NCI-H146 treated with DMSO at 0.1 percent for 48 hours (cell line): ENCODE results near the gene APOE.
"Not testable (repeated sequence)": the region's sequence is repeated elsewhere in the genome, so short reads cannot be mapped to it uniquely, and the experiment has no call there.

ENCODE experiments used
- DNase-seq: peaks from one replicate; lab custom pipeline; 2025; ENCODE audit not compliant: unreplicated experiment; lab: John Stamatoyannopoulos, UW

Gene APOE

DNA sequence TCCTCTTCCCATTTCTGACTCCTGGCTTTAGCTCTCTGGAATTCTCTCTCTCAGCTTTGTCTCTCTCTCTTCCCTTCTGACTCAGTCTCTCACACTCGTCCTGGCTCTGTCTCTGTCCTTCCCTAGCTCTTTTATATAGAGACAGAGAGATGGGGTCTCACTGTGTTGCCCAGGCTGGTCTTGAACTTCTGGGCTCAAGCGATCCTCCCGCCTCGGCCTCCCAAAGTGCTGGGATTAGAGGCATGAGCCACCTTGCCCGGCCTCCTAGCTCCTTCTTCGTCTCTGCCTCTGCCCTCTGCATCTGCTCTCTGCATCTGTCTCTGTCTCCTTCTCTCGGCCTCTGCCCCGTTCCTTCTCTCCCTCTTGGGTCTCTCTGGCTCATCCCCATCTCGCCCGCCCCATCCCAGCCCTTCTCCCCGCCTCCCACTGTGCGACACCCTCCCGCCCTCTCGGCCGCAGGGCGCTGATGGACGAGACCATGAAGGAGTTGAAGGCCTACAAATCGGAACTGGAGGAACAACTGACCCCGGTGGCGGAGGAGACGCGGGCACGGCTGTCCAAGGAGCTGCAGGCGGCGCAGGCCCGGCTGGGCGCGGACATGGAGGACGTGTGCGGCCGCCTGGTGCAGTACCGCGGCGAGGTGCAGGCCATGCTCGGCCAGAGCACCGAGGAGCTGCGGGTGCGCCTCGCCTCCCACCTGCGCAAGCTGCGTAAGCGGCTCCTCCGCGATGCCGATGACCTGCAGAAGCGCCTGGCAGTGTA lies 2.7 kb downstream of the APOE start:
- DNase-seq = no peak

DNA sequence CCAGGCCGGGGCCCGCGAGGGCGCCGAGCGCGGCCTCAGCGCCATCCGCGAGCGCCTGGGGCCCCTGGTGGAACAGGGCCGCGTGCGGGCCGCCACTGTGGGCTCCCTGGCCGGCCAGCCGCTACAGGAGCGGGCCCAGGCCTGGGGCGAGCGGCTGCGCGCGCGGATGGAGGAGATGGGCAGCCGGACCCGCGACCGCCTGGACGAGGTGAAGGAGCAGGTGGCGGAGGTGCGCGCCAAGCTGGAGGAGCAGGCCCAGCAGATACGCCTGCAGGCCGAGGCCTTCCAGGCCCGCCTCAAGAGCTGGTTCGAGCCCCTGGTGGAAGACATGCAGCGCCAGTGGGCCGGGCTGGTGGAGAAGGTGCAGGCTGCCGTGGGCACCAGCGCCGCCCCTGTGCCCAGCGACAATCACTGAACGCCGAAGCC lies 3.3 kb downstream of the APOE start:
- no peak for DNase-seq

DNA sequence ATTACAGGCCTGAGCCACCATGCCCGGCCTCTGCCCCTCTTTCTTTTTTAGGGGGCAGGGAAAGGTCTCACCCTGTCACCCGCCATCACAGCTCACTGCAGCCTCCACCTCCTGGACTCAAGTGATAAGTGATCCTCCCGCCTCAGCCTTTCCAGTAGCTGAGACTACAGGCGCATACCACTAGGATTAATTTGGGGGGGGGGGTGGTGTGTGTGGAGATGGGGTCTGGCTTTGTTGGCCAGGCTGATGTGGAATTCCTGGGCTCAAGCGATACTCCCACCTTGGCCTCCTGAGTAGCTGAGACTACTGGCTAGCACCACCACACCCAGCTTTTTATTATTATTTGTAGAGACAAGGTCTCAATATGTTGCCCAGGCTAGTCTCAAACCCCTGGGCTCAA lies 4.2 kb downstream of the APOE start:
- no peak for DNase-seq

DNA sequence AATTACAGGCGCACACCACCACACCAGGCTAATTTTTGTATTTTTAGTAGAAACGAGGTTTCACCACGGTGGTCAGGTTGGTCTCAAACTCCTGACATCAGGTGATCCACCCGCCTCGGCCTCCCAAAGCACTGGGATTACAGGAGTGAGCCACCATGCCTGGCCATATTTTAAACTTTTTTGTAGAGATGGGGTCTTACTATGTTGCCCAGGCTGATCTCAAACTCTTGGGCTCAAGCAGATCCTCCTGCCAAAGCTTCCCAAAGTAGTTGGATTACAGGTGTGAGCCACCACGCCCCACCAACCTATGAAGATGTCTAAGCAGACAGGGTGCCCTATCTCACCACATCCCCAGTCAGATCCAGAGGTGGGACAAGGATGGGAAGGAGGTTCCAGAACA lies 6.3 kb downstream of the APOE start:
- not testable (repeated sequence) for DNase-seq

DNA sequence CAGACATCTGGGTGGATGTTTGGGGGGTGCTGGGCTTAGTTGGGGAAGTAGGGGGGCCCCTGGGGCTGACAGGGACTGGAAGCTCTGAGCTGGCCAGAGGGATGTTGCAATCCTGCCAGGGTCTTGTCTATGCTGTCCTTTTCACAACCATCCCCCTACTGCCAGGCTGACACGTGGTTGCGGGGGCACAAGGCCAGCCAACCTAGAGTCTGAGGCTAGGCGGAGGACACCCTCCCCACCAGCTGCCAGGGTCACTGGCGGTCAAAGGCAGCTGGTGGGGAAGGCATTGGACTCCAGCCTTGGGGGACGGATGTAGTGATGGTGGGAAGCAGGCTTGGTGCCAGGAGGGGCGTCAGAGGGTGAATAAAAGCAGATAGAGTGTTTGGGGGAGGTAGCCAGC lies 7.3 kb downstream of the APOE start:
- no peak for DNase-seq

DNA sequence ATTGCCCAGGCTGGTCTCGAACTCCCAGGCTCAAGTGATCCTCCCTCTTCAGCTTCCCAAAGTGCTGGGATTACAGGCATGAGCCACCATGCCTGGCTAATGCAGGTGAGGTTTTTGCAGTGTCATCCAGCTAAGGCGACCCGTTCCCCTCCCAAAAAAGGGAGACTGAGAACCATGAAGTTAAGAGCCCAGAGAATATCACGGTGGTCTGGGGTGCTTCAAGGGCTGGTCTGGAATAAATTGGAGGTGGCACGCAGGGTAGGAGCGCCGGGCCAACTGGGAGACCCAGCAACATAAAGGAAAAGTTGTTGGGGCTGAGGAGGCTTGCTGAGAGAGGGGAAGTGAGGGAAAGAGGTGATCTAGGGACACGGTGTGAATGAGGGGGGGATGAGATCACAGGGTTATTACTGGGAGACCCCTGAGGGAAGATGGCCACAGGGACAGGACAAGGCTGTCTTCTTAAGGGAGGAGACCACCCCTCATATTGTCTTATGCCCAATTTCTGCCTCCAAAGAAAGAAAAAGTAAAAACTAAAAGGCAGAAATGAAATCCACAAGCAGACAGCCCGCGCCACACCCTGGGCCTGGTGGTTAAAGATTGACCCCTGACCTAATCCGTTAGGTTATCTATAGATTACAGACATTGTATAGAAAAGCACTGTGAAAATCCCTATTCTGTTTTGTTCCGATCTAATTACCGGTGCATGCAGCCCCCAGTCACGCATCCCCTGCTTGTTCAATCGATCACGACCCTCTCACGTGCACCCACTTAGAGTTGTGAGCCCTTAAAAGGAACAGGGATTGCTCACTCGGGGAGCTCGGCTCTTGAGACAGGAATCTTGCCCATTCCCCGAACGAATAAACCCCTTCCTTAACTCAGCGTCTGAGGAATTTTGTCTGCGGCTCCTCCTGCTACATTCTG lies 8.2 kb downstream of the APOE start:
- not testable (repeated sequence) for DNase-seq

DNA sequence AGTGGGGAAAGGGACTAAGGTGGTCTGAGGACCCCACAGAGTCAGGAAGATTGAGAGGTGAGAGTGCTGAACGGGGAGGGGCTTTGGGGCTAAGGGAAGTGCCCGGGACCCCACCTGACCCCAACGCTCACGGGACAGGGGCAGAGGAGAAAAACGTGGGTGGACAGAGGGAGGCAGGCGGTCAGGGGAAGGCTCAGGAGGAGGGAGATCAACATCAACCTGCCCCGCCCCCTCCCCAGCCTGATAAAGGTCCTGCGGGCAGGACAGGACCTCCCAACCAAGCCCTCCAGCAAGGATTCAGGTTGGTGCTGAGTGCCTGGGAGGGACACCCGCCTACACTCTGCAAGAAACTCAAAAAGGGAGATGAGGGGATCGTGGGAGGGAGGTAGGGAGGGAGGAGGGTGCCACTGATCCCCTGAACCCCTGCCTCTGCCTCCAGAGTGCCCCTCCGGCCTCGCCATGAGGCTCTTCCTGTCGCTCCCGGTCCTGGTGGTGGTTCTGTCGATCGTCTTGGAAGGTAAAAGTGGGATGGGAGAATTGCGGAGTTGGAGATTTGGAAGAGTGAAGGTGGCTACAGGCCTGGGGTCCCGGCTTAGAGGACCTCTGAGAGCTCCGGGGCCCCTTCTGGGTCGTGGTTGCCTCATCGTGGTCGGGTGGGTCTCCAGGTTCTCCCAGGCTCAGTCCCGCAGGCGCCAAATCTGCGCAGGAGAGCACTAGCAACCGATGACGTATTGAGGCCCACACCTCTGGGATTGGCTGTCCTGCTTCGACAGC lies 9.0 kb downstream of the APOE start, which contains the start of gene APOC1:
TSS of gene APOC1 (plus strand) at position 176 of the 774 bp plus-strand sequence. CDS start at position 460, 284 bp downstream.
- DNase-seq = peak; percentile 82

DNA sequence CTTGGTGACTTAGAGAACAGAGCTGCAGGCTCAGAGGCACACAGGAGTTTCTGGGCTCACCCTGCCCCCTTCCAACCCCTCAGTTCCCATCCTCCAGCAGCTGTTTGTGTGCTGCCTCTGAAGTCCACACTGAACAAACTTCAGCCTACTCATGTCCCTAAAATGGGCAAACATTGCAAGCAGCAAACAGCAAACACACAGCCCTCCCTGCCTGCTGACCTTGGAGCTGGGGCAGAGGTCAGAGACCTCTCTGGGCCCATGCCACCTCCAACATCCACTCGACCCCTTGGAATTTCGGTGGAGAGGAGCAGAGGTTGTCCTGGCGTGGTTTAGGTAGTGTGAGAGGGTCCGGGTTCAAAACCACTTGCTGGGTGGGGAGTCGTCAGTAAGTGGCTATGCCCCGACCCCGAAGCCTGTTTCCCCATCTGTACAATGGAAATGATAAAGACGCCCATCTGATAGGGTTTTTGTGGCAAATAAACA lies 18.7 kb downstream of the APOE start:
- no peak for DNase-seq

DNA sequence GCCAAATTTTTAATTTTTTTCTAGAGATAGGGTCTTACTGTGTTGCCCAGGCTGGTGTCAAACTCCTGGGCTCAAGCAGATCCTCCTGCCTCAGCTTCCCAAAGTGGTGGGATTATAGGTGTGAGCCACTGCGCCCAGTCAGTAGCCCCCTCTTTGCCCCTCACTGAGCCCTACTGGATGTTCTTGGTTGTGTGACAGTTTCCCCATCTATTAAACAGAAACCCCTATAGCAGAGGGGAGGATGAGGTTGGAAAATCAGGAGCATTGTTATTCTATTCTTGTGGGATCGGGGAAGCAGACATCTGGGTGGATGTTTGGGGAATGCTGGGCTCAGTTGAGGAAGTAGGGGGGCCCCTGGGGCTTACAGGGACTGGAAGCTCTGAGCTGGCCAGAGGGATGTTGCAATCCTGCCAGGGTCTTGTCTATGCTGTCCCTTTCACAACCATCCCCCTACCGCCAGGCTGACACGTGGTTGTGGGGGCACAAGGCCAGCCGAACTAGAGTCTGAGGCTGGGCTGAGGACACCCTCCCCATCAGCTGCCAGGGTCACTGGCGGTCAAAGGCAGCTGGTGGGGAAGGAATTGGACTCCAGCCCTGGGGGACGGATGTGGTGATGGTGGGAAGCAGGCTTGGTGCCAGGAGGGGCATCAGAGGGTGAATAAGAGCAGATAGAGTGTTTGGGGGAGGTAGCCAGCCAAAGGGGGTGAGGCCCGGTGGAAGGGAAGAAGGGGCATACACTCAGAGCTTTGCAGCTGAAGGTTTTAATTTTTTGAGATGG lies 19.7 kb downstream of the APOE start:
- no peak for DNase-seq

DNA sequence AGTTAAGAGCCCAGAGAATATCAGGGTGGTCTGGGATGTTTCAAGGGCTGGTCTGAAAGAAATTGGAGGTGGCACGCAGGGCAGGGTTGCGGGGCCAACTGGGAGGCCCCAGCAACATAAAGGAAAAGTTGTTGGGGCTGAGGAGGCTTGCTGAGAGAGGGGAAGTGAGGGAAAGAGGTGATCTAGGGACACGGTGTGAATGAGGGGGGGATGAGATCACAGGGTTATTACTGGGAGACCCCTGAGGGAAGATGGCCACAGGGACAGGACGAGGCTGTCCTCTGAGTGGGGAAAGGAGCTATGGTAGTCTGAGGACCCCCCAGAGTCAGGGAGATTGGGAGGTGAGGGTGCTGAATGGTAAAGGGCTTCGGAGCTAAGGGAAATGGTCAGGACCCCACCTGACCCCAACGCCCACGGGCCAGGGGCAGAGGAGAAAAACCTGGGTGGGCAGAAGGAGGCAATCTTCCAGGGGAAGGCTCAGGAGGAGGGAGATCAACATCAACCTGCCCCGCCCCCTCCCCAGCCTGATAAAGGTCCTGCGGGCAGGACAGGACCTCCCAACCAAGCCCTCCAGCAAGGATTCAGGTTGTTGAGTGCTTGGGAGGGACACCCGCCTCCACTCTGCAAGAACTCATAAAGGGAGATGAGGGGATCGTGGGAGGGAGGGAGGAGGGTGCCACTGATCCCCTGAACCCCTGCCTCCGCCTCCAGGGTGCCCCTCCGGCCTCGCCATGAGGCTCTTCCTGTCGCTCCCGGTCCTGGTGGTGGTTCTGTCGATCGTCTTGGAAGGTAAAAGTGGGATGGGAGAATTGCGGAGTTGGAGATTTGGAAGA lies 20.9 kb downstream of the APOE start:
- not testable (repeated sequence) for DNase-seq

DNA sequence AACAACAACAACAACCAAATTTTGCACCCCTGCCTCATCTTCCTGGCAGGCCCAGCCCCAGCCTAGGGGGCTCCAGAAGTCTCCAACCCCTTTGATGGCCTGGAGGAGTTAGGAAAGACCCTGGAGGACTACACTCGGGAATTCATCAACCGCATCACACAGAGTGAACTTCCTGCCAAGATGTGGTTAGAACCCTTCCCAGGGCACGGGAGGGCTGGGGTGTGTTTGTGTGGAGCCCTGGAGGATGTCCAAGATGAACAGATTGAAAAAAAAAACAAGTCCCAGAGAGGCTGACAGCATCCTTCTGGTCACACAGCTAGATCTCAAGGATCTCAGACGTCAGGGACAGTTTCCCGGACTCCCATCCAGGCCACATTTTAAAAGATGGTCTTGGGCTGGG lies 22.1 kb downstream of the APOE start:
- DNase-seq = no peak

DNA sequence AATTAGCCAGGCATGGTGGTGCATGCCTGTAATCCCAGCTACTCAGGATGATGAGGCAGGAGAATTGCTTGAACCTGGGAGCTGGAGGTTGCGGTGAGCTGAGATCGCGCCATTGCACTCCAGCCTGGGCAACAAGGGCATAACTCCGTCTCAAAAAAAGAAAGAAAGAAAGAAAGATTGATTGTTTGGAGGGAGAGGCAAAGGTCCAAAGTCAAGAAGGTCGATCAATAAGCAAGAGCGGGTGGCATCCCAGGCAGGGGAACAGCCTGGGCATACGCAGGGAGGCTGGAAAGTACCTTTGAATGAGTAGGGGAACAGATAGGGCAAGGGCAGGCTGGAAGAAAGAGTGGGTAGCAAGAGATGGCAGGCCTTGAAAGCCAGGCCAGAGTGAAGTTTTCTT lies 24.5 kb downstream of the APOE start:
- DNase-seq = no peak

DNA sequence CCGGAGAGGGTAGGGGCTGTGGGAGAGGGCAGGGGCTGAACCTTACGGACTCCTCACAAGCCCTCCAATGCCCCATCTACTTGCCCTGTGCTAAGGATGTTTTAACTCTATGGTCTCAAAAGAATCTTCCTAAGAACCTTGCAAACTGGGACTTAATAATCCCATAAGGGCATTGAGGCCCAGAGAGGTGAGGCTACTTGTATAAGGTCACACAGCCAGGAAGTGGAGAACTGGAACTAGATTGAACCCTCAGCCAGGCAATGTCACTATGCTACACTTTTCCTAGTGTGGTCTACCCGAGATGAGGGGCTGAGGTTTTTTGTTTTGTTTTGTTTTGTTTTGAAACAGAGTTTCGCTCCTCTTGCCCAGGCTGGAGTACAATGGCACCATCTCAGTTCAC lies 25.9 kb downstream of the APOE start:
- no peak for DNase-seq

DNA sequence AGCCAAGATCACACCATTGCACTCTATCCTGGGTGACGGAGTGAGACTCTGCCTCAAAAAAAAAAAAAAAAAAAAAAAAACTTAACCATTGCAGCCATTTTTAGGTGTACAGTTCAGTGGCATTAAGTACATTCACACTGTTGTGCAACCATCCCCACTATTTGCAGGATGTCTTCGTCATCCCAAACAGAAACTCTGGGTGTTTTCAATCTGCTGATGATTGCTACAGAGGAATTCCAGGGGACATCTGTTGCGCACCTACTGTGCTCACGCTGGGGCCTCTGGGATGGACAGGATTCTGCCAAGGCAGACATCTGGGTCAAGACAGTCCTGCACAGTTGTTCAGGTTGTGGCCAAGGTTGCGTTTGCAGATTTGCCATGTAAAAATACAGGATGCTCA lies 34.1 kb downstream of the APOE start:
- no peak for DNase-seq

DNA sequence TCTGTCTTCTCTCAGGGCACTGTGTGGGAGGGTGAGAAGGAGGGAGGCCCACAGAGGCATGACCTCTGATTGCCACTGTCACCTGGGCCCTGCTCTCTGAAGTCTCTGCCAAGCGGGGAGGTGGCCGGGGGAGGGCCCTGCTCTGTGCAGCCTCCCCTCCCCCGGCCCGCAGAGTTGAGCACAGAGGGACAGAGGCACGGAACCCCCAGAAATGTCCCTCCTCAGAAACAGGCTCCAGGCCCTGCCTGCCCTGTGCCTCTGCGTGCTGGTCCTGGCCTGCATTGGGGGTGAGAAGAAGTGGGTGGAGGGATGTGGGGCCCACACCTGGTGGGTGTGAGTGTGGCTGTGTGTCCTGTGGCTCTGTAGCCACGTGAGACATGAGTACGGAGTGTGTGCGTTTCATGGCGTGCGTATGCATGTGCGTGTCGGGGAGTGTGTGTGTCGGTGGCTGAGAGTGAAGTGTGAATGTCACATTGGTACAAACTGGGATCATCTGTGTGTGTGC lies 36.5 kb downstream of the APOE start, which contains the start of gene APOC4:
TSS of gene APOC4 (plus strand) at position 171 of the 505 bp plus-strand sequence. CDS start at position 212, 41 bp downstream.
- no peak for DNase-seq

DNA sequence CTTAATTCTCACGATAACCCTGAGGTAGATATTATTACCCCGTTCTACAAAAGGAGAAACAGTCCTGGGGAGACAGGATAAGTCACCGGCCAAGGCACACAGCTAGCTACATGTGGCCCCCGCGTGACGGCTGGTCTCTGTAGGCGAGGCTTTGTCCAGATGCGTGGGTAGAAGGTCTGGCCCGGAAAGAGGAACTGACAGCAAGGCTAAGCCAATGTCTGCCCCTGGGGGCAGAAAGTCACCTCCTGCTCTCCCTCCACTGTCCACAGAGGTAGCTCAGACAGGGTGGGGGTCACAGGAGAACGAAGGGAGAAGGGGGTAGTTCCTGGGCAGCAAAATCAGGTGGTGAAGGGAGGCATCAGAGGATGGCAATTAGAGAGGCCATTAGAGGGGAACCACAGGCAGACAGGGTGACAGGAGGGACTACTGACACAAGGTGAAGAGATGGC lies 38.2 kb downstream of the APOE start:
- no peak for DNase-seq

DNA sequence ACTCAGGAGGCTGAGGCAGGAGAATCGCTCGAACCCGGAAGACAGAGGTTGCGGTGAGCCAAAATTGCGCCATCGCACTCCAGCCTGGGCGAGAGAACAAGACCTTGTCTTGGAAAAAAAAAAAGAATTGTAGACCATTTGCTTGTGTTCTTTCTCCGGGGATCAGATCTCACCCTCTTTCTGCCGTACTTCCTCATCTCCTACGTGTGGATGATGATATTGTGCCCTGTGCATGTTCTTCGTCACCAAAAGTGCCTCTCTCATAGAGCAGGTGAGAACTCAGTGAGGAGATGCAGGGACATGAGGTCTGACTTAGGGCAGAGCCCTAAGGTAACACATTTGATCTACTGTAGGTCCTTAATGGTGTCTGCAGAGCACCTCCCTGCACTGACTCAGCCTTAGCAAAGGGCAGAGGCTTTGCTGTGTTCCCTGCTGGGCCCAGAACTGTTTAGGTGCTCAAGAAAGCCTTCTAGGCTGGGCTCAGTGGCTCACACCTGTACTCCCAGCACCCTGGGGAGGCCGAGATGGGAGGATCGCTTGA lies 41.5 kb downstream of the APOE start:
- DNase-seq = no peak

DNA sequence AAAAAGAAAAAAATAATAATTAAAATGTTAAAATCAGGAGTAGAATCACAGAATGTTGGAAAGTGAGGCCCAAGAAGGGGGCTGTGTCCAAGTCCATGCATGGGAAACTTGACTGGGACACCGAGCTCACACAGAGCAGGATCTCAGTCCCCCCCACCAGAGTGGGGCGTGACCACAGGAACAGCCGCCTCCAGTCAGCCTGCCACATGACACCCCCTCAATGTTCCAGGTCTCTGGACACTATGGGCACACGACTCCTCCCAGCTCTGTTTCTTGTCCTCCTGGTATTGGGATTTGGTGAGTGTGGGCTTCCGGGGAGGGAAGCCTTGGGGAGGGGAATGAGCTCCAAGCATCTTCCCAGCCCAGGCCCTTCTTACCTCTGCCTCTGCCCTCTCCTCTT lies 42.6 kb downstream of the APOE start:
- DNase-seq = no peak
